Naive thymus-derived CD4-positive, alpha-beta T cell (primary cell): Measurements from ENCODE around the gene PNPLA2. TPM values are rescaled to one million over a fixed set of nuclear protein-coding genes. Genes with fewer than 3 reads are reported as not detected.

Experiments
- ATAC-seq: fragments of 150-1000 bp; cut with Tn5 transposase; 2 replicates; pipeline ENCODE4 v1.10.0; 2021; ENCODE audit warnings: mild to moderate bottlenecking, moderate library complexity
- CTCF ChIA-PET: fragments of 350-600 bp; sonication (Branson Sonifier 250); formaldehyde crosslinking; loops from one replicate; lab custom pipeline; 2021; ENCODE audit warnings: antibody characterized with exemption; lab: Charles Lee
- POLR2A ChIA-PET: fragments of 350-600 bp; sonication (Branson Sonifier 250); formaldehyde crosslinking; loops from one replicate; lab custom pipeline; 2021; ENCODE audit warnings: antibody characterized with exemption, inconsistent platforms; lab: Charles Lee
- DNase-seq, 9 donors: peaks; one replicate each; pipeline versions ENCODE4 v3.0.0 to v3.0.0-alpha.2; 2020 to 2022; ENCODE audit warnings: mixed read lengths in 1 of 9
- H3K27ac ChIP-seq: one replicate; pipeline ENCODE4 v1.7.0; 2013; ENCODE audit warnings: mild to moderate bottlenecking, low read depth, low read length, moderate library complexity
- H3K27me3 ChIP-seq, 2 donors: one replicate each; pipeline ENCODE4 v1.7.0; 2013; ENCODE audit warnings: low read length in 2 of 2, mild to moderate bottlenecking in 2 of 2, moderate library complexity in 2 of 2; ENCODE audit not compliant: control insufficient read depth in 2 of 2, insufficient read depth in 2 of 2
- H3K36me3 ChIP-seq, 3 experiments: 1 replicate in 2 of 3; 2 replicates in 1 of 3; pipeline ENCODE4 v1.7.0; 2013; ENCODE audit warnings: low read length in 3 of 3, mild to moderate bottlenecking in 3 of 3, moderate library complexity in 1 of 3; ENCODE audit not compliant: insufficient read depth in 3 of 3, control insufficient read depth in 2 of 3
- H3K4me1 ChIP-seq, 2 donors: one replicate each; pipeline ENCODE4 v1.7.0; 2013; ENCODE audit warnings: low read length in 2 of 2, mild to moderate bottlenecking in 2 of 2, moderate library complexity in 1 of 2; ENCODE audit not compliant: control insufficient read depth in 2 of 2, insufficient read depth in 2 of 2
- H3K4me3 ChIP-seq: 2 replicates; pipeline ENCODE4 v1.7.0; 2013; ENCODE audit warnings: mild to moderate bottlenecking, low read length
- H3K9me3 ChIP-seq, 3 experiments: 1 replicate in 2 of 3; 2 replicates in 1 of 3; pipeline ENCODE4 v1.7.0; 2013; ENCODE audit warnings: low read length in 3 of 3; ENCODE audit not compliant: control insufficient read depth in 2 of 3
- H3K27ac Mint-ChIP-seq, 9 donors: one replicate each; pipeline ENCODE4 v1.8.0; 2020 to 2022; ENCODE audit warnings: mixed read lengths in 9 of 9, mild to moderate bottlenecking in 8 of 9, moderate library complexity in 5 of 9, inconsistent platforms in 2 of 9
- H3K27me3 Mint-ChIP-seq, 5 donors: one replicate each; pipeline ENCODE4 v1.8.0; 2021 to 2022; ENCODE audit warnings: mixed read lengths in 5 of 5, mild to moderate bottlenecking in 1 of 5
- H3K36me3 Mint-ChIP-seq, 5 donors: one replicate each; pipeline ENCODE4 v1.8.0; 2020 to 2022; ENCODE audit warnings: mixed read lengths in 5 of 5, mild to moderate bottlenecking in 3 of 5, inconsistent platforms in 1 of 5
- H3K4me1 Mint-ChIP-seq, 7 donors: one replicate each; pipeline ENCODE4 v1.8.0; 2020 to 2022; ENCODE audit warnings: mixed read lengths in 7 of 7, mild to moderate bottlenecking in 3 of 7, inconsistent platforms in 1 of 7
- H3K4me3 Mint-ChIP-seq, 10 donors: one replicate each; pipeline ENCODE4 v1.8.0; 2020 to 2022; ENCODE audit warnings: mild to moderate bottlenecking in 10 of 10, mixed read lengths in 10 of 10, moderate library complexity in 6 of 10, inconsistent platforms in 2 of 10
- H3K9me3 Mint-ChIP-seq, 11 donors: one replicate each; pipeline ENCODE4 v1.8.0; 2020 to 2022; ENCODE audit warnings: mixed read lengths in 11 of 11, mild to moderate bottlenecking in 4 of 11, inconsistent platforms in 1 of 11, moderate library complexity in 1 of 11
- intact Hi-C, 2 donors: fragments of 100-400 bp; cut with micrococcal nuclease; formaldehyde crosslinking; loops; one replicate each; pipeline ENCODE4 v1.15.1; 2023
- polyA plus RNA-seq, 2 donors: library from polyadenylated mRNA; unstranded; fragments of 300-500 nt; fragmentation: Illumina TruSeq; gene quantifications; one replicate each; pipeline ENCODE4 v1.2.3, GENCODE V29; 2021
- total RNA-seq, 6 experiments: library from RNA in 5 of 6; stranded (reverse) in 5 of 6; gene quantifications; 1 replicate in 5 of 6; 2 replicates in 1 of 6; pipeline ENCODE4 v1.2.3 and lab custom pipeline; 2021 to 2026

PNPLA2 gene
- total and polyA plus RNA-seq, 7 experiments from 2014 or later = 26.0 to 237 (median 203) TPM

DNA sequence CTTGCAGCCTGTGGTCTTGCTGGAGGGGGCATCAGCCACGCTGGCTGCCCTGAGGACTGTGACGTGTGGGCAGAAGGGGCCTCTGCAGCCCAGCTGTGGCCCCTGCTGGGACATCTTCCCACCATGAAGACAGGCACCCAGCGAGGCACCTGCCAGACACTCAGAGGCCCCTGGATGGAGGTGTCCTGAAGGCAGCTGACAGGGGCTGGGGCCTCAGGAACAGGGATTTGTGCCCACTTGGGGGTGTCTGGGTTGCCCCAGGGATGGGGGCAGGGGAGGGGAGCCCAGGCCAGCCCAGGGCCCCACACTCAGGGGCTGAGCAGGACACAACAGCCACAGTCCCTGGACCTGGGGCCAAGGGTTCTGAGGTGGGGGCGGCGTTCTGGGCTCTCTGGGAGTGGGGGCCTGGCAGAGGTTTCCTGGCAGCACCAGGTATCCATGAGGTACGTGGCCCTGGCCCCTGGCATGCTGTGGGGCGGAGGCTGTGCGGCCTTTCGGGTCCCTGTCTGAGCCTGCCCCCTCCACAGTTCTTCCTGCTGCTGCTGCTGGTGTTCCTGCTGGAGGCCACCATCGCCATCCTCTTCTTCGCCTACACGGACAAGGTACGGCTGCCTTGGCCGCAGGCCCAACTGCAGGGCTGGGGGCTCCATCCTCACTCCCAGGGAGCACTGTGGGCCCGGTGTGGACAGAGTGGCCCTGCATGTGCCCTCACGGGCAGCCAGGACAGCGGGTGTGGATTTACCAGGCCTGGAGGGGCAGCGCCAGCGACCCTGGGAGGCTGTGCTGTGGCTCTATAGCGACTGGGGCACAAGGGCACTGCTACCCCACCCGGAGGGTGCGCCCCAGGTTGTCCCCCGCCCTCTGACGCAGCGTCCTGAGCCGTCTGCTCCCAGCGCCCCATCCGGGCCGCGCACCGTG, 45.5 kb downstream of the PNPLA2 start:
- Mint-ChIP-seq H3K4me1 (peaks cover 0 to 8% (median 0%) of the 10 kb centered on the region in 7 donors), H3K36me3 (no peaks in the 10 kb centered on the region), H3K9me3 (no peaks in the 10 kb centered on the region), H3K27ac (no peak overlapping the region), H3K4me3 (no peak overlapping the region), H3K27me3 (no peaks in the 10 kb centered on the region)
- Histone ChIP-seq H3K36me3 (peaks cover 0 to 6% (median 0%) of the 10 kb centered on the region in 3 experiments), H3K9me3 (no peaks in the 10 kb centered on the region), H3K27me3 (no peaks in the 10 kb centered on the region), H3K27ac (no peak overlapping the region), H3K4me3 (no peak overlapping the region), H3K4me1 (no peaks in the 10 kb centered on the region)
- POLR2A ChIA-PET = interaction anchor here (0.5 kb wide), 1 partner anchor 1361 kb away, joined by 3 read pairs; no protein-coding TSS in a partner anchor
- no peak for ATAC-seq
- intact Hi-C loops = no loop called here
- no peak for DNase-seq
- CTCF ChIA-PET = no interaction called here

DNA sequence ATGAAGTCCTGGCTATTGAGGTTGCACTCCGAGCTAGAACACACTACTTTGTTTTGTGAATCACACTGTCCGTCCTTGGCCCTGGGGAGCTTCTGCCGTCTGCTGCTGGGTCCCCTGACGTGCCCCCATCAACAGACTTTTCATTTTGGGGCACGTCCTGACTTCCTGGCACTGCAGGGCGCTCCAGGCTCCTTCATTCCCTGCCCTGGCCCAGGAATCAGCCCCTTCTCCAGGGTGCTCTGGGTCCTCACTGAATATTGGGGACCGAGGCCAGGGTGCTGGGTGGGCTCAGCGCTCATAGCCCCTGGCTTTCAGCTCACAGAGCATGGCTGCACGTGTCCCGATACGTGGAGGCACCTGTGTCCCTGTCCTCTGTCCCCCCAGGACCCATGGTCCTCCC, 46.2 kb downstream of the PNPLA2 start:
- ChIA-PET POLR2A (no interaction called here), CTCF (no interaction called here)
- Histone ChIP-seq H3K4me1 (no peaks in the 10 kb centered on the region), H3K4me3 (no peak overlapping the region), H3K9me3 (no peaks in the 10 kb centered on the region), H3K36me3 (peaks cover 0 to 14% (median 0%) of the 10 kb centered on the region in 3 experiments), H3K27ac (no peak overlapping the region), H3K27me3 (no peaks in the 10 kb centered on the region)
- DNase-seq = no peak
- H3K4me3 Mint-ChIP-seq = no peak overlapping the region
- no peaks in the 10 kb centered on the region for H3K9me3 Mint-ChIP-seq
- intact Hi-C loops = no loop called here
- no peak for ATAC-seq
- peak overlapping the region in 1 of 9 donors; percentile 59 for H3K27ac Mint-ChIP-seq
- no peaks in the 10 kb centered on the region for H3K27me3 Mint-ChIP-seq
- H3K4me1 Mint-ChIP-seq = peaks cover 0 to 4% (median 0%) of the 10 kb centered on the region in 7 donors
- H3K36me3 Mint-ChIP-seq = no peaks in the 10 kb centered on the region

DNA sequence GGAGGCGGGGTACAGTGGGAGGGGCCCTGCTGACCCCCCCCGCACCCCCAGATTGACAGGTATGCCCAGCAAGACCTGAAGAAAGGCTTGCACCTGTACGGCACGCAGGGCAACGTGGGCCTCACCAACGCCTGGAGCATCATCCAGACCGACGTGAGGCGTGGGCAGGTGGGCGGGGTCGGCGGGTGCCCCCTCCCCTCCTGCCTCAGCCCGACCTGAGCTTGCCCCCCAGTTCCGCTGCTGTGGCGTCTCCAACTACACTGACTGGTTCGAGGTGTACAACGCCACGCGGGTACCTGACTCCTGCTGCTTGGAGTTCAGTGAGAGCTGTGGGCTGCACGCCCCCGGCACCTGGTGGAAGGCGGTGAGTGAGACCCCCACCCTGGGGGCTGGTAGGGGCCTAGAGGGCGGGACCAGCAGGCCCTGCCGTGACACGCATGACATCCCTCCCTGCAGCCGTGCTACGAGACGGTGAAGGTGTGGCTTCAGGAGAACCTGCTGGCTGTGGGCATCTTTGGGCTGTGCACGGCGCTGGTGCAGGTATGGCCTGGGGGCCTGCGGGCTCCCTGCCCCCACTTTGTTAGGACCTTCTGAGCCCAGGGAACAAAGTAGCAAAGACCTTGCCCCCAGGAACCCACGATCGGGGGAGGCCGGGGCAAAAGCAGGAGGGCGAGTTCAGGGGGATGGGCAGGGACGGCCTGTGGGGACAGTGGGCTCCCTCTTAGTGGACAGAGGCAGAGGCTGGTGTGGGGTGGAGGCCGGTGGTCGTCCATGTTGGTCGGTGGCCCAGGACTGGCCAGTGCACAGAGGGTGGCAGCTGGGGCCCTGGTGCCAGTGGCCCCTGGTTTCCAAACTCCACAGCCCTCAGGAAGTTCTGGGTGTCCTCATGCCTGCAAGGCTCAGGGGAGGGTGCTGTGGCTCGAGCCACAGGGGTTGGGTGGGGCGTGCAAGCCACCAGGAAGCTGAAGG, 47.0 kb downstream of the PNPLA2 start:
- Mint-ChIP-seq H3K9me3 (no peaks in the 10 kb centered on the region), H3K27me3 (no peaks in the 10 kb centered on the region), H3K27ac (peak overlapping the region in 1 of 9 donors; percentile 23), H3K4me3 (no peak overlapping the region), H3K36me3 (no peaks in the 10 kb centered on the region), H3K4me1 (peaks cover 0 to 4% (median 0%) of the 10 kb centered on the region in 7 donors)
- no peaks in the 10 kb centered on the region for H3K27me3 ChIP-seq
- peaks cover 0 to 14% (median 0%) of the 10 kb centered on the region in 3 experiments for H3K36me3 ChIP-seq
- intact Hi-C loops = no loop called here
- H3K4me3 ChIP-seq = no peak overlapping the region
- H3K9me3 ChIP-seq = no peaks in the 10 kb centered on the region
- ATAC-seq (no peak), DNase-seq (no peak)
- H3K27ac ChIP-seq = no peak overlapping the region
- H3K4me1 ChIP-seq = no peaks in the 10 kb centered on the region
- ChIA-PET CTCF (no interaction called here), POLR2A (no interaction called here)

DNA sequence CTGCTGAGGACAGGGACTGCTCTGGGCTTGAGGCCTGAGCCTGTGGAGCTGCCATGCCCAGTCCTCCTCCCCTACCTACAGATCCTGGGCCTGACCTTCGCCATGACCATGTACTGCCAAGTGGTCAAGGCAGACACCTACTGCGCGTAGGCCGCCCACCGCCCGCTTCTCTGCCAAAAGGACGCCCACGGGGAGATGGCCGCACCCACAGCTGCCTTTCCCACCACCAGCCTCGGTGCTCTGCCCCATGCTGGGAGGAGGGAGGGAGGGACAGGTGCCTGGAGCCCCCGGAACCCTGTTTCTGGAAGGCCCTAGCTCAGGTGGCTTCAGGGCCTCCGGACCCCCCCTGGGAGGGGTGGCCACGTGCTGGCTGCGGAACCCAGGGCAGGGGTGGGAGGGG, 47.8 kb downstream of the PNPLA2 start:
- Mint-ChIP-seq H3K9me3 (no peaks in the 10 kb centered on the region), H3K4me1 (peaks cover 0 to 4% (median 0%) of the 10 kb centered on the region in 7 donors), H3K27me3 (no peaks in the 10 kb centered on the region), H3K36me3 (no peaks in the 10 kb centered on the region), H3K27ac (no peak overlapping the region), H3K4me3 (no peak overlapping the region)
- Histone ChIP-seq H3K36me3 (peaks cover 0 to 14% (median 0%) of the 10 kb centered on the region in 3 experiments), H3K27me3 (no peaks in the 10 kb centered on the region), H3K27ac (no peak overlapping the region), H3K9me3 (no peaks in the 10 kb centered on the region), H3K4me3 (no peak overlapping the region), H3K4me1 (no peaks in the 10 kb centered on the region)
- ATAC-seq (no peak), DNase-seq (no peak)
- ChIA-PET POLR2A (no interaction called here), CTCF (no interaction called here)
- intact Hi-C loops = no loop called here

DNA sequence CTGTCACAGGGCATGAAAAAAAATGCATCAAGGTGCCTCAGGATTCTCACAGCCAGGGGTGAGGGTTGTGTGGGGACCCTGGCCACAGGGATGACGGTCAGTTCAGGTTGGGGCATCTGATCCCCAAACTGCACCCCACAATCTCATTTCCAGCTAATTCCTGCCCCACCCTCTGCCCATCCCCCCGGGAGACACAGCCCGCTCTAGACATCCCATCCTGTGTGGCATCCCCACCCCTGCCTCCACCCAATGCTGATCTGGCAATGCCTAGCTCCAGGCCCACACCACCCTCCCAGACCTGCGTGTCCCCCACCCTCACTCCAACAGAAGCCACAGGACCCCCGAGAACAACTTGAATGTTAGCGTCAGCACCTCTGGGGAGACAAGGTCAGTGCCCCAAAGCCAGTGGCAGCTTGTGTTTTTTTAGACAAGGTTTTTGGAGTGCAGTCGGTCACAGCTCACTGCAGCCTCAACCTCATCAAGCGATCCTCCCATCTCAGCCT, 49.2 kb downstream of the PNPLA2 start:
- H3K27ac Mint-ChIP-seq = peak overlapping the region in 1 of 9 donors; percentile 73
- Histone ChIP-seq H3K9me3 (no peaks in the 10 kb centered on the region), H3K4me1 (no peaks in the 10 kb centered on the region), H3K27me3 (no peaks in the 10 kb centered on the region), H3K4me3 (no peak overlapping the region), H3K27ac (no peak overlapping the region), H3K36me3 (peaks cover 0 to 20% (median 0%) of the 10 kb centered on the region in 3 experiments)
- H3K4me1 Mint-ChIP-seq = no peaks in the 10 kb centered on the region
- no peaks in the 10 kb centered on the region for H3K27me3 Mint-ChIP-seq
- no peaks in the 10 kb centered on the region for H3K9me3 Mint-ChIP-seq
- H3K4me3 Mint-ChIP-seq = no peak overlapping the region
- H3K36me3 Mint-ChIP-seq = no peaks in the 10 kb centered on the region
- CTCF ChIA-PET = no interaction called here
- no peak for ATAC-seq
- POLR2A ChIA-PET = no interaction called here
- intact Hi-C loops = no loop called here
- no peak for DNase-seq

DNA sequence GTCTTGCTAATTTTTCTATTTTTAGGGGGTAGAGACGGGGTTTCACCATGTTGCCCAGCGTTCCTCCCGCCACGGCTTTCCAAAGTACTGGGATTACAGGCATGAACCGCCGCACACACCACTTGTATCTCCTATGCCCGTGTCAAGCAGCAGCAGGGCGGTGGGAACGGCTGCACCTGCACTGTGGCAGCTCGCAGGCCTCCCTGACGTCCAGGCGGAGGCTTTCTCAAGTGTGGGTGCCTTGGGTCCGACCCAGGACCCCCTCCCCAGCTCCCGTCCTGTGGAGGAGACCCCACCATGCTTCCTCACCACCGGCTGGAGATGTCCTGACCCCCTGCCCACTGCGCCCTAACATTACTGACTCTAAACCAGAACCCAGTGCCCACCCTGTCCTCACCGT, 49.7 kb downstream of the PNPLA2 start:
- Mint-ChIP-seq H3K27me3 (no peaks in the 10 kb centered on the region), H3K4me1 (no peaks in the 10 kb centered on the region), H3K9me3 (no peaks in the 10 kb centered on the region), H3K4me3 (no peak overlapping the region), H3K27ac (peak overlapping the region in 1 of 9 donors; percentile 73), H3K36me3 (peaks cover 0 to 2% (median under 1%) of the 10 kb centered on the region in 5 donors)
- H3K4me1 ChIP-seq = no peaks in the 10 kb centered on the region
- no peaks in the 10 kb centered on the region for H3K9me3 ChIP-seq
- H3K27ac ChIP-seq = no peak overlapping the region
- H3K27me3 ChIP-seq = no peaks in the 10 kb centered on the region
- H3K36me3 ChIP-seq = peaks cover 0 to 21% (median 0%) of the 10 kb centered on the region in 3 experiments
- intact Hi-C loops = no loop called here
- DNase-seq = no peak
- H3K4me3 ChIP-seq = no peak overlapping the region
- ChIA-PET POLR2A (no interaction called here), CTCF (no interaction called here)
- no peak for ATAC-seq
